SK-N-MC (cell line): ENCODE measurements around the gene PTPRN2.

Source experiments
- DNase-seq: peaks from one replicate; pipeline ENCODE4 v3.0.0-alpha.2; 2011; ENCODE audit warnings: low read depth, low spot score
- H3K27ac ChIP-seq: fragments of 200-600 bp; sonication (generic); 2 replicates; pipeline ENCODE4 v1.5.1; 2016; ENCODE audit warnings: mixed run types
- H3K36me3 ChIP-seq: fragments of 200-600 bp; sonication (generic); 2 replicates; pipeline ENCODE4 v1.6.1; 2017; ENCODE audit warnings: antibody characterized with exemption, low read length, mixed read lengths; ENCODE audit not compliant: insufficient read depth
- H3K4me3 ChIP-seq: fragments of 200-600 bp; sonication (generic); 2 replicates; pipeline ENCODE4 v1.5.1; 2016
- H3K9ac ChIP-seq: fragments of 200-600 bp; sonication (generic); 2 replicates; pipeline ENCODE4 v1.8.0; 2017; ENCODE audit warnings: mixed run types, mixed read lengths; ENCODE audit not compliant: insufficient read length
- H3K9me3 ChIP-seq: fragments of 200-600 bp; sonication (generic); 2 replicates; pipeline ENCODE4 v1.6.1; 2017; ENCODE audit warnings: low read depth, mild to moderate bottlenecking, antibody characterized with exemption, low read length, moderate library complexity, mixed read lengths
- EZH2 ChIP-seq: fragments of 200-600 bp; sonication (generic); IDR thresholded peaks from one replicate; pipeline ENCODE4 v1.6.1; 2017; ENCODE audit warnings: antibody characterized with exemption
- FOXP2 ChIP-seq: optimal IDR thresholded peaks from 2 replicates; pipeline ENCODE3; 2011; ENCODE audit warnings: mild to moderate bottlenecking, moderate library complexity; ENCODE audit not compliant: insufficient read depth; ENCODE audit errors: extremely low read length, control extremely low read depth
- POLR2AphosphoS5 ChIP-seq: IDR thresholded peaks from 2 replicates; pipeline ENCODE4 v1.6.1; 2012; ENCODE audit warnings: mild to moderate bottlenecking, low read depth, low read length, borderline replicate concordance

PTPRN2 gene

DNA sequence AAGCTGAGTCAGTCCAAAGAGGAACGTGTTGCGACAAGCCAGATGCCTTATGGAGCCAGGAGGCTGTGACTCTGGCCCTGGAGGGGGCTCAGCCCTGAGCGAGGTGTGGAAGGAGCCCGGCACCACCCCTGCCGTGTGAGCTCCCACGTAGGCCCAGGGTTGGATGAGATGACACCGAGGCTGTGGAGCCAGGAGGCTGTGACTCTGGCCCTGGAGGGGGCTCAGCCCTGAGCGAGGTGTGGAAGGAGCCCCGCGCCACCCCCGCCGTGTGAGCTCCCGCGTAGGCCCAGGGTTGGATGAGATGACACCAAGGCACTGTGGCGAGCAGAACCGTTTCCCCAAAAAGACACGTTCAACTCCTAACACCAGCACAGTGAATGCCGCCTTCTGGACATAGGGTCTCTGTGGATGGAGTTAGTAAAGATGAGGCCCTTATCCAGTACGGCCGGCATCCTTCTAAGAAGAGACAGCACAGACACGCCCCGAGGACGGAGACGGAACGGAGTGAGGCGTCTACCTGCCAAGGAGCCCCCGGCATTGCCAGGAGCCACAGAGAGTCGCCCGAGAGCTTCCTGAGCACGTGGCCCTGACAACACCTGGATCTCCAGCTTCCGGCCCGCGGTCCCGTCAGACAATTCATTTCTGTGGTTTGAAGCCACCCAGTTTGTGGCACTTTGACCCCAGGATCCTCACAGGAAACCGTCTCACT, 778.3 kb downstream of the PTPRN2 start:
- DNase-seq = no peak
- Histone ChIP-seq H3K9ac (no peak overlapping the region), H3K4me3 (no peak overlapping the region), H3K27ac (no peak overlapping the region), H3K9me3 (no peaks in the 10 kb centered on the region), H3K36me3 (no peaks in the 10 kb centered on the region)
- TF ChIP-seq POLR2AphosphoS5 = no peak
- TF ChIP-seq EZH2 = no peak
- no peak for TF ChIP-seq FOXP2

DNA sequence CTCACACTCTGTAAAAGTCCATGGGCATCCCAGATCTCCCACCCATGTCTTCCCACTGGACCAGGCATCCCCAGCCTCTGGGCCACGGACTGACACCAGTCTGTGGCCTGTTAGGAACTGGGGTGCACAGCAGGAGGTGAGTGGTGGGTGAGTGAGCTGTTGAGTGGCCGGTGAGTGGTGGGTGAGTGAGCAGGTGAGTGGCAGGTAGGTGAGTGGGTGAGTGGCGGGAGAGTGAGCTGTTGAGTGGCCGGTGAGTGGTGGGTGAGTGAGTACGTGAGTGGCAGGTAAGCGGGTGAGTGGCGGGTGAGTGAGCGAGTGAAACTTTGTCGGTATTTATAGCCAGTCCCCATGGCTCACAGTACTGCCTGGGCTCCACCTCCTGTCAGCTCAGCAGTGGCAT, 779.6 kb downstream of the PTPRN2 start:
- Histone ChIP-seq H3K4me3 (no peak overlapping the region), H3K9ac (no peak overlapping the region), H3K9me3 (no peaks in the 10 kb centered on the region), H3K36me3 (no peaks in the 10 kb centered on the region), H3K27ac (no peak overlapping the region)
- no peak for DNase-seq
- TF ChIP-seq FOXP2 (no peak), EZH2 (no peak), POLR2AphosphoS5 (no peak)

DNA sequence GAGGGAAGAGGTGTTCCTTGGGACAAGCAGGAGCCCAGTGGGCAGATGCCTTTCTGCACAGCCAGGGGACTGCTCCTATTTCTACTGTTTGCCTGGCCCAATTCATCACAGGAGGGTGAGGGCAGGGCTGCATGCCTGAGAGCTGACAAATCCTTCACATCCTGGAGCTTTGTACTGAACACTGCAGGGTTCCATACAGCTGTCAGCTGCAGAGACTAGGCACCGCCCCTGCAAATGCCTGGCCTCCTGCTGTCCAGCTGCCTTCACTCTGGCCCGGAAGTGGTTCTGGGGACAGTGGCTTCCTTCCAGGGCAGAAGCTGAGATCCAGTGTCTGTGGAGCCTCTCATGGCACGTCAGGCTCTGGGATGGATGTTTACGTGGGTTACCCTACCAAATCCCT, 780.1 kb downstream of the PTPRN2 start:
- no peak for DNase-seq
- TF ChIP-seq POLR2AphosphoS5 (no peak), EZH2 (no peak), FOXP2 (no peak)
- no peak overlapping the region for H3K27ac ChIP-seq
- no peaks in the 10 kb centered on the region for H3K36me3 ChIP-seq
- H3K9me3 ChIP-seq = no peaks in the 10 kb centered on the region
- H3K4me3 ChIP-seq = no peak overlapping the region
- H3K9ac ChIP-seq = no peak overlapping the region

DNA sequence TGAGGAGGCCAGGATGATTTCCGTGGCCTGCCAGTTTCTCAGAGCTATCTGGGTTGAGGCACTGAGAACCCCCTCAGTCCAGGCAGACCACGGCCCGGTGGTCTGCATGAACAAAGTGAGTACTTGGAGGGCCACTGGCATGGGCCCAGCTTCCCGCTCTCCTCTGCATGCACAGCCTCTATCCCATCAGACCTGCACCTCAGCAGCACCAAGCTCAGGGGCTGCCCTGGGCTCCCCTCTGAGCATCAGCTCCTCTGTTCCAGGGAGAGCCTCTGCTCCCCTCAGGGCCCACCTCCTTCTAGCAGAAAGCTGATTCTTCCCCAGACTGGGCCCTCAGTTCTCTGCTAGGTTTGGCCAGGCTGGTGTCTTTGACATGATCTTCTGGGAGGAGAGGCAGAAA, 780.9 kb downstream of the PTPRN2 start:
- Histone ChIP-seq H3K4me3 (no peak overlapping the region), H3K9me3 (no peaks in the 10 kb centered on the region), H3K27ac (no peak overlapping the region), H3K9ac (no peak overlapping the region), H3K36me3 (no peaks in the 10 kb centered on the region)
- no peak for TF ChIP-seq EZH2
- no peak for TF ChIP-seq FOXP2
- no peak for TF ChIP-seq POLR2AphosphoS5
- no peak for DNase-seq

DNA sequence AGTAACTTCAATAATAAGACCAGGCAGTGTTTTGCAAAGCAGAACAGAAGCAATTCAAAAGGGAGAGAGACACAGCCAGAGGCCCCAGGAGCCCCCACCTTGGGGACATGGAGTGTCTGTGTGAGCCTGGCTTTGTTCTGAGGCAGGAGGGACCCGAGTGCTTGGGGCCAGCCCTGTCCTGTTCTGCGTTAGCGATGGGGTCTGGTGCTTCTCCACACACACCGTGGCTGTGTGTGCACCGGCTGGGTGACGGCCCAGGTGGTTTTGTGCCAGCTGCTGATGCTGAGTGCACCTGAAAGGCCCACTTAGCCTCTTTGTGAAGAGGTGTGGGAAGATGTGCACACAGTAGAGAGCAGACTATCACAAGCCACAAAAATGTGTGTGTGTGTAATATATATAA, 781.9 kb downstream of the PTPRN2 start:
- no peaks in the 10 kb centered on the region for H3K9me3 ChIP-seq
- DNase-seq = no peak
- H3K9ac ChIP-seq = no peak overlapping the region
- H3K4me3 ChIP-seq = no peak overlapping the region
- H3K36me3 ChIP-seq = no peaks in the 10 kb centered on the region
- no peak for TF ChIP-seq EZH2
- TF ChIP-seq FOXP2 = no peak
- no peak for TF ChIP-seq POLR2AphosphoS5
- H3K27ac ChIP-seq = no peak overlapping the region

DNA sequence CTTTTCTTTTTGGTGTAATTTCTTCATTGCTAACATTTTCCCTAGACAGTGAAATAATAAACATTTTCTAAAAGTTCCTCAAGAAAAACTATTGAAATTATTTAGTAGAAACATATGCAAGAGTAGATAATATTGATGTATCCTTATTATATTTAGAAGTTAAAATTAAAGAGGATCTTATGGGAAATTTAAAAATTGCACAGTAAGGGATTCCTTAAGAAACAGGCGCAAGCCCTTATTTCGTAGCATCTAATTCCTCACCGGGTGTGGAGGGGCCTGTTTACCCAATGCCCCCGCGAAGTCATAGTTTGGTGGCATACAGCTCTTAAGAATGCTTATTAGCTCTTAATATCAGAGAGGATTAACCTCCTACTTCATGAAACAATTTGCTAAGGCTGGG, 783.7 kb downstream of the PTPRN2 start:
- DNase-seq = no peak
- TF ChIP-seq POLR2AphosphoS5 = no peak
- no peak for TF ChIP-seq EZH2
- TF ChIP-seq FOXP2 = no peak
- H3K9me3 ChIP-seq = no peaks in the 10 kb centered on the region
- H3K36me3 ChIP-seq = no peaks in the 10 kb centered on the region
- H3K4me3 ChIP-seq = no peak overlapping the region
- H3K27ac ChIP-seq = no peak overlapping the region
- no peak overlapping the region for H3K9ac ChIP-seq

DNA sequence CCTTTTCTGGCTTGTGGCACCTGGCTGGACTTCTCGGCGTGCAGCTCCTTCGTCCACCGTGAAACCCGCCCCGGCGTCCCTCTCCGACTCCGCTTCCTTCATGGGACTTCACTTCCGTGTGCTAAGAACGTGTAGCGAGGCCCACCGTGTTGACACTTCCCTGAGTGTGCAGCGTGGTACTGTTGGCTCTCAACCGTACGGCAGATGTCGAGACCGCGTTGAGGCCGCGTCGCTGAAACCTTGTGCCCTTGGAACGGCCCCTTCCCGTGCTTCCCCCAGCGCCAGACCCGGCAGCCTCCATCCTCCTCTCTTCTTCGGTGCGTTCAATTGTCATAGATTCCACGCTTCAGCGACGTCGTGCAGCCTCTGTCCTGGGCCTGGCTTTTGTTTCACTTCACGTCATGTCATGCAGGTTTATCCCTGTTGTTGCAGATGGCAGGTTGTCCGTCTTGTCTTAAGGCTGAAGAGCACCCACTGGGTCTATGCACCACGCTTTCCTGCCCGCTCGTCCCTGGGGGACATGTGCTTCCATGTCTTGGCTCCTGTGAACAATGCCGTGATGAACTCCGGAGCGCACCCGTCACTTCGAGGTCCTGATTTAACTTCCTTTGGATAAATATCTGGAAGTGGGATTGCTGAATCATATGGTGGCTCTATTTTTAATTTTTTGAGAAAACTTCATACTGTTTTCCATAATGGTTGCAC, 785.5 kb downstream of the PTPRN2 start:
- no peak for TF ChIP-seq POLR2AphosphoS5
- TF ChIP-seq FOXP2 = no peak
- no peak for TF ChIP-seq EZH2
- no peak for DNase-seq
- no peak overlapping the region for H3K27ac ChIP-seq
- no peak overlapping the region for H3K4me3 ChIP-seq
- H3K36me3 ChIP-seq = no peaks in the 10 kb centered on the region
- H3K9ac ChIP-seq = no peak overlapping the region
- no peaks in the 10 kb centered on the region for H3K9me3 ChIP-seq

DNA sequence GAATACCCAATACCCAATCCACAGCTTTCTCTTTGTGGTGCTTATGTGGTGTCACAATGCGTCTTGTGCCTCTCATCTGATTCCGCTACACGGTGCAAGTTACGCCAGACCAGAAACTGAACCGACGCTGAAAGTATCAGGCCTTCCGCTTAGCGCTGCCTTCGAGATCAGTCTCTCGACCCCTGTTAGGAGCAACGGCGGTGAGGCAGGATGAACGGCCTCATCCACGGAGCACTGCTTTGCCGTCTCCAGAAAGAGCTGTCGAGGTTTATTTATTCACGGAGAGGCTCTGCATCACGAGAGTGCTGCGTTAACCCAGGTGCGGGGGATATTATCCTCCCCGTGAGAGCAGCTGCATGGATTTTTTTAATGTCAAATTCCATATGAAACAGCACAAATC, 786.5 kb downstream of the PTPRN2 start:
- Histone ChIP-seq H3K27ac (no peak overlapping the region), H3K9ac (no peak overlapping the region), H3K9me3 (no peaks in the 10 kb centered on the region), H3K36me3 (no peaks in the 10 kb centered on the region), H3K4me3 (no peak overlapping the region)
- TF ChIP-seq POLR2AphosphoS5 (no peak), FOXP2 (no peak), EZH2 (no peak)
- DNase-seq = no peak
